Left ventricle myocardium inferior (tissue), 1 donor: ENCODE data around the gene ZNF133. TPM values are rescaled to one million over a fixed set of nuclear protein-coding genes. Genes with fewer than 3 reads are reported as not detected.

Experiments used
- DNase-seq: peaks from one replicate; pipeline ENCODE4 v3.0.0-alpha.2; 2020
- H3K27ac ChIP-seq: fragments of 200-600 bp; replicated peaks from 2 replicates; pipeline ENCODE4 v1.8.0; 2021
- H3K27me3 ChIP-seq: fragments of 200-600 bp; 2 replicates; pipeline ENCODE4 v1.8.0; 2021; ENCODE audit warnings: low read depth
- H3K36me3 ChIP-seq: fragments of 200-600 bp; 2 replicates; pipeline ENCODE4 v1.8.0; 2021
- H3K4me1 ChIP-seq: fragments of 200-600 bp; 2 replicates; pipeline ENCODE4 v1.8.0; 2021
- H3K4me3 ChIP-seq: fragments of 200-600 bp; 2 replicates; pipeline ENCODE4 v1.8.0; 2021; ENCODE audit warnings: mild to moderate bottlenecking, moderate library complexity
- H3K9me3 ChIP-seq: fragments of 200-600 bp; replicated peaks from 2 replicates; pipeline ENCODE4 v1.8.0; 2021
- CTCF ChIP-seq: fragments of 200-600 bp; IDR thresholded peaks from 2 replicates; pipeline ENCODE4 v1.8.0; 2021; ENCODE audit warnings: antibody characterized with exemption, mild to moderate bottlenecking, borderline replicate concordance
- intact Hi-C: fragments of 100-400 bp; cut with micrococcal nuclease; formaldehyde crosslinking; loops from one replicate; pipeline ENCODE4 v1.11.0; 2022
- total RNA-seq: library from RNA; stranded (reverse); fragmentation: NEBNext Ultra II Directional; extraction: Animal tissue kit (Norgen Biotek cat#: 25700); gene quantifications from one replicate; pipeline ENCODE4 v1.2.1, GENCODE V29; 2021
- donor health status: DM: no; HTN: yes; CAD: no; lungs with severe emphysema.

ZNF133 gene
- total RNA-seq, 1 donor from 2014 or later: 7.4 TPM

- Histone ChIP-seq H3K36me3 (no peaks in the 10 kb centered on the region), H3K27ac (no peak overlapping the region), H3K4me3 (no peak overlapping the region), H3K9me3 (no peaks in the 10 kb centered on the region), H3K27me3 (no peaks in the 10 kb centered on the region), H3K4me1 (no peaks in the 10 kb centered on the region)
- DNase-seq: no peak
- intact Hi-C loops: no loop called here
- TF ChIP-seq CTCF: no peak
Observed at GRCh38 chr20:18361678-18362077, 73.4 kb downstream of the ZNF133 start.

- intact Hi-C loops: no loop called here
- no peaks in the 10 kb centered on the region for H3K36me3 ChIP-seq
- no peak overlapping the region for H3K27ac ChIP-seq
- no peaks in the 10 kb centered on the region for H3K27me3 ChIP-seq
- H3K4me3 ChIP-seq: no peak overlapping the region
- no peak for TF ChIP-seq CTCF
- H3K4me1 ChIP-seq: no peaks in the 10 kb centered on the region
- no peaks in the 10 kb centered on the region for H3K9me3 ChIP-seq
- no peak for DNase-seq
Observed at GRCh38 chr20:18362916-18363315, 74.6 kb downstream of the ZNF133 start.

- no peak for DNase-seq
- no peak overlapping the region for H3K4me3 ChIP-seq
- intact Hi-C loops: no loop called here
- no peak for TF ChIP-seq CTCF
- no peaks in the 10 kb centered on the region for H3K27me3 ChIP-seq
- no peaks in the 10 kb centered on the region for H3K4me1 ChIP-seq
- H3K9me3 ChIP-seq: no peaks in the 10 kb centered on the region
- no peak overlapping the region for H3K27ac ChIP-seq
- H3K36me3 ChIP-seq: no peaks in the 10 kb centered on the region
Observed at GRCh38 chr20:18363708-18364107, 75.4 kb downstream of the ZNF133 start.

- no peaks in the 10 kb centered on the region for H3K27me3 ChIP-seq
- intact Hi-C loops: no loop called here
- no peaks in the 10 kb centered on the region for H3K36me3 ChIP-seq
- H3K4me3 ChIP-seq: no peak overlapping the region
- H3K4me1 ChIP-seq: no peaks in the 10 kb centered on the region
- no peak for TF ChIP-seq CTCF
- DNase-seq: no peak
- no peaks in the 10 kb centered on the region for H3K9me3 ChIP-seq
- no peak overlapping the region for H3K27ac ChIP-seq
Observed at GRCh38 chr20:18364768-18365167, 76.4 kb downstream of the ZNF133 start.

Other genes starting within 250 kb of the ZNF133 start
- gene OVOL2, start 230.6 kb upstream of the ZNF133 start, total RNA-seq: not detected
- gene KAT14, start 150.7 kb upstream of the ZNF133 start, total RNA-seq: 10.7 TPM
- 9.1 TPM for gene PET117, start 150.7 kb upstream of the ZNF133 start, total RNA-seq
- 0.60 TPM for gene DZANK1, start 178.5 kb downstream of the ZNF133 start, total RNA-seq
- 8.4 TPM for gene POLR3F, start 178.9 kb downstream of the ZNF133 start, total RNA-seq
- 5.6 TPM for gene RBBP9, start 208.7 kb downstream of the ZNF133 start, total RNA-seq
- gene SEC23B, start 219.4 kb downstream of the ZNF133 start, total RNA-seq: 9.7 TPM